ENCODE data around the gene SPEM1.

Gene SPEM1

DNA sequence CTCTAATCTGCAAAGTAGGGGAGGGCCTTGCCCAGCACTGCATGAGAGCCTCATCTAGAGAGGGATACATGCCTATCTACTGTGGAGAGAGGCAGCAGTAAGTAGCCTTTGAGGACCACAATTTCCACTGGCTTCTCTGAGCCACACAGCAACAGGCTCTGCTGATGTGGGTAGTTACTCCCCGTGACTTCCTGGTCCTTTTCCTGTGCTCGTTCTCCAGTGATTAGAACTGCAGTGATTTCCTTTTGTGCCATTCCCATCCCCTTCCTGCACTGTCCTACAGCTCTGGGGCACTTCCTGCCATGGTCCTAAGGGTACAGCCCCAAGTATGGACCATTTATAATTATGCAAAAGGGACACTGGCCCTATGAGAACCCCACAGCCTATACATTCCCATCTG is 28.8 kb upstream of the SPEM1 start:
- no peak for TF ChIP-seq CTCF (IDR thresholded peaks at IDR 0.05; ENCODE audit: insufficient read depth, missing control alignments)
- no peak for DNase-seq (ENCODE audit: insufficient read length, low spot score)
- FAIRE-seq, result no peak

GRCh38 chr17:7392696-7393612 is 27.2 kb upstream of the SPEM1 start:
- FAIRE-seq, result no peak
- TF ChIP-seq CTCF (IDR thresholded peaks at IDR 0.05; ENCODE audit: insufficient read depth, missing control alignments), result no peak
- DNase-seq (ENCODE audit: insufficient read length, low spot score), result no peak

DNA sequence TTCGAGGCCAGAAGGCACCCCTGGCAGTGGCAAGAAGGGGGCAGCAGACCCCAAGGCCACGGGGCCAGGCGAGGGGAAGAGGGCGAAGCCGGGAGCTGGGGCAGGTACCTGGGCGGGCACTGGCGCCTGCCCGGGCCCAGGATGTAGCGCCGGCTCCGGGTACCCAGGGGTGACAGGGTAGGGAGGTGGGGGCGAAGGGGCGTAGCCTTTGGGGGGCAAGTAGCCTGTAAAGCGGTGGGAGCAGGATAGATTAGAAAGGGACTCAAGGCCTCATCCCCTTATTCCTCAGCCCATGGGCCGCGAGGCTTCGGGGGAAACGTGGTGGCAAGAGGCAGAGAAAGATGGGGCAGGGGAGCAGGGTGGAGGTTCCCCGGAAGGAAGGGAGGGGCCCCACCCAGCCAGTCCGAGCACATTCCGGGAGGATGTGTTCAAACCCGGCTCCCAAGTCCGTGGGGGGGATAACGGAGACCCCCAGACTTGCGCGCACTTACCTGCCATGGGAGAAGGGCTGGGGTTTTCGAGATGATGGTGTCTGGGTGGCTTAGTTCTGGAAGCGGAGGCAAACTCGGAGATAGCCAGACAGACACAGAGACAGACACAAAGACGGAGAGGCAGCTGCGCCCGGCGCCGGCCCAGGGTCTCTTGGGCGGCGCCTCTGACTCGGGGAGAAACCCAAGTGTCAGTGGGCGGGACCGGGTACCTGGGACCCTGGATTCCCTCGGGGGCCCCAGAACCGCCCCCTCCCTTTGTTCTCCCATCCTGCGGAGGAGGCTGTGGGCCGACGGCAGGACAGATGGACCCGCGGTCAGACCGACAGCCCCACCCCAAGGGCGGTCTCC is 26.3 kb upstream of the SPEM1 start:
- no peak for TF ChIP-seq CTCF (IDR thresholded peaks at IDR 0.05; ENCODE audit: insufficient read depth, missing control alignments)
- DNase-seq (ENCODE audit: insufficient read length, low spot score) (peak; percentile 72), FAIRE-seq (no peak)

DNA sequence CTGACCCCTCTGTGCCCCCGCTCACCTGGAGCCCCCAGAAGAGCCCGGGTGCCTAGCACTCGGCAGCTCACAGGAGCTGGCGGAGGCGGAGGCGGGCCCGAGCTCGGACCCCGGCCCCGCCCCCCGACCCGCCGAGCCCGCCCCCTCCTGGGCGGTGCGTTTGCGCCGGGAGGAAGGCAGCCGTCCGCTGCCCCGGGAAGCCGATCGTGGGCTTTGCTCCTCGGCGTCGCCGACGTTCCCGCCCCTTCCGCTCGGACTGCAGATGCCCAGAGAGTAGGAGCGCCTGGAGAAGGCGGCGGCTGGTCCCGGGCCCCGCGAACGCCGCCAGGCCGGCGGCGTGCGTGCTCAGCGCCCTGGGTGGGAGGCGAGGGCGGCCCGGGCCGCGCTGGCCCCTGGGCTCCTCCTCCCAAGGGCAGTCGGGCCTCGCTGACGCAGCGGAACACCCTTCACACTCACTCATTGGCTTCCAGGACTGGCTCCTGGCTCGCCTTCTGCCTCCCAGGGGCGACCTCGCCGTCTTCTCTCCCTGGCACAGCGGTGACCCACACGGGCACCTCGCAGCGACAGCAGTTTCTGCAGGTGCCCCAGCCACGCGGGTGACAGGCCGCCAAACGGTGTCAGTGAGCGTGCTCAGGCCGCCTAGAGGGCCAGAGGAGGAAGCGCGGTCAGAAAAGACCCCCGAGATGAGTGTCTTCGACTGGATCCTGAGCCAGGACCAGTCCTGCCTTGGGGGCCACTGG is 25.5 kb upstream of the SPEM1 start, which contains the start of gene PLSCR3:
TSS of gene PLSCR3 (minus strand) at position 74 of the 740 bp plus-strand sequence. CDS start 415 bp downstream, outside the sequence.
- FAIRE-seq (no peak), DNase-seq (ENCODE audit: insufficient read length, low spot score) (peak; percentile 97)
- TF ChIP-seq CTCF (IDR thresholded peaks at IDR 0.05; ENCODE audit: insufficient read depth, missing control alignments), result no peak

DNA sequence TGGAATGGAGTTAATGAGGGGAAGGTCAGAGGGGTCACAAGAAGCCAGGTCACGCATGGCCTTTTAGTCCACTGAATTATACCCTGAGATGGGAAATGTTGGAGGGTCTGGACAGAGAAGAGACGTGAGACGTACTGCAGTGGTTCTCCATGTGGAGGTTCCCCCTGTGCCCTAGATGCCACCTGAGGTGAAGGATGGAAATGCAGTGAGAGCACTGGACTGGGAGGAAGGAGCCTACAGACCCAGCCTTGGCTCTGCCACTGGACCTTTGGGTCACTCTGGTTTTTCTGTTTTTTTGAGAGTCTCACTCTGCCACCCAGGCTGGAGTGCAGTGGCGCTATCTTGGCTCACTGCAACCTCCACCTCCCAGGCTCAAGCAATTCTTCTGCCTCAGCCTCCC is 24.0 kb upstream of the SPEM1 start:
- DNase-seq (ENCODE audit: insufficient read length, low spot score) (no peak), FAIRE-seq (no peak)
- no peak for TF ChIP-seq CTCF (IDR thresholded peaks at IDR 0.05; ENCODE audit: insufficient read depth, missing control alignments)

GRCh38 chr17:7398612-7399011 is 21.5 kb upstream of the SPEM1 start:
- no peak for FAIRE-seq

More at GRCh38 chr17:7398612-7399011, 21.5 kb upstream of the SPEM1 start:
- TF ChIP-seq CTCF (IDR thresholded peaks at IDR 0.05; ENCODE audit: insufficient read depth, missing control alignments), result no peak
- no peak for DNase-seq (ENCODE audit: insufficient read length, low spot score)
